Caco-2 (cell line): ENCODE results near the gene UNC79. TPM values are rescaled to one million over a fixed set of nuclear protein-coding genes. Genes with fewer than 3 reads are reported as not detected.

Experiments used
- BruUV-seq: library from RNA; stranded (reverse); fragments of 400-500 nt; replicated peaks from 2 replicates; lab custom pipeline; 2021; lab: Mats Ljungman, UMichigan
- CTCF ChIA-PET: fragments of 300-600 bp; sonication (Branson Sonifier 250); formaldehyde crosslinking; loops from one replicate; lab custom pipeline; 2022; ENCODE audit warnings: antibody characterized with exemption; lab: Charles Lee
- POLR2A ChIA-PET: fragments of 300-600 bp; sonication (Branson Sonifier 250); formaldehyde crosslinking; loops from one replicate; lab custom pipeline; 2022; ENCODE audit warnings: antibody characterized with exemption; lab: Charles Lee
- DNase-seq, 2 experiments: peaks; one replicate each; pipeline versions ENCODE4 v3.0.0 to v3.0.0-alpha.2; 2020 to 2022
- H3K27me3 ChIP-seq: replicated peaks from 2 replicates; pipeline ENCODE4 v1.6.0; 2011; ENCODE audit warnings: low read length; ENCODE audit not compliant: control insufficient read depth, insufficient read depth
- H3K36me3 ChIP-seq: 2 replicates; pipeline ENCODE4 v1.5.1; 2011; ENCODE audit warnings: low read length; ENCODE audit not compliant: control insufficient read depth, insufficient read depth
- H3K4me1 ChIP-seq: fragments of 250-450 bp; sonication (Bioruptor Pico); 2 replicates; pipeline ENCODE4 v1.5.1; 2020; ENCODE audit warnings: mild to moderate bottlenecking
- H3K4me3 ChIP-seq: 2 replicates; pipeline ENCODE4 v1.5.1; 2011; ENCODE audit warnings: low read depth, mild to moderate bottlenecking, control low read depth, low read length
- H3K9me3 ChIP-seq: fragments of 250-450 bp; sonication (Bioruptor Pico); 2 replicates; pipeline ENCODE4 v1.5.1; 2020; ENCODE audit warnings: mild to moderate bottlenecking, moderate library complexity
- H3K27ac Mint-ChIP-seq: one replicate; pipeline ENCODE4 v1.8.0; 2022; ENCODE audit warnings: mixed read lengths; ENCODE audit not compliant: unreplicated experiment
- H3K27me3 Mint-ChIP-seq: one replicate; pipeline ENCODE4 v1.8.0; 2022; ENCODE audit warnings: mixed read lengths; ENCODE audit not compliant: insufficient read depth, unreplicated experiment
- H3K36me3 Mint-ChIP-seq: one replicate; pipeline ENCODE4 v1.8.0; 2022; ENCODE audit warnings: mild to moderate bottlenecking, mixed read lengths; ENCODE audit not compliant: insufficient read depth, unreplicated experiment
- H3K4me1 Mint-ChIP-seq: one replicate; pipeline ENCODE4 v1.8.0; 2022; ENCODE audit warnings: low read depth, mixed read lengths; ENCODE audit not compliant: unreplicated experiment
- H3K4me3 Mint-ChIP-seq: one replicate; pipeline ENCODE4 v1.8.0; 2022; ENCODE audit warnings: mild to moderate bottlenecking, moderate library complexity, mixed read lengths; ENCODE audit not compliant: unreplicated experiment
- H3K9me3 Mint-ChIP-seq: one replicate; pipeline ENCODE4 v1.8.0; 2022; ENCODE audit warnings: mixed read lengths; ENCODE audit not compliant: unreplicated experiment
- intact Hi-C: fragments of 100-400 bp; cut with micrococcal nuclease; formaldehyde crosslinking; loops from one replicate; pipeline ENCODE4 v1.10.0; 2022; ENCODE audit not compliant: unreplicated experiment
- total RNA-seq: library from RNA; stranded (reverse); gene quantifications from 2 replicates; pipeline ENCODE4 v1.2.3, GENCODE V29; 2022
- TF ChIP-seq, protein P1 (sequence below), 2 experiments: fragments of 200-600 bp in 1 of 2; IDR thresholded peaks; 1 replicate in 1 of 2; 2 replicates in 1 of 2; pipeline versions ENCODE4 v1.5.1 to v1.8.0; 2011 to 2022; ENCODE audit warnings: antibody characterized with exemption in 1 of 2, control low read depth in 1 of 2, inconsistent platforms in 1 of 2, low read depth in 1 of 2, low read length in 1 of 2, mild to moderate bottlenecking in 1 of 2, moderate library complexity in 1 of 2; ENCODE audit not compliant: insufficient read depth in 1 of 2, severe bottlenecking in 1 of 2, unreplicated experiment in 1 of 2

UNC79 gene
- total RNA-seq, 1 experiment from 2014 or later = 0.07 TPM

DNA sequence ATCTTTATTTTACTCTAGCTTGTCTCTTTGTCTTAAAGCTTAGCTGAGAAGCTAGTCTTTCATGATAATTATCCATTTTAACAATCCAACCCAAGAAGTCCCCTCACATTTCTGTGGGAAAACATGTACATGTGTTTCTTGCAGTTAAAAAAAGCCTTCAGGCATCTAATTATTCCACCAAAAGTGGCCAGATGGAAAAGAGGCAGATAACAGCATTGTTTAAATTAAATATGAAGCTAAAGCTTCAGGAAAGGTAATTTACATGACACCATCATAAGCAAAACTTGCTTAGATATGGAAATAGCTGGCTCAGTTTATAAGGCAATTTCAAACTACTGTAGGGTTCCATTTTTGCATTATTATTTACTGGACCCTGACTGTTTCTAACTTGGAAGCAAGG is 175.4 kb downstream of the UNC79 start:
- H3K36me3 Mint-ChIP-seq = no peaks in the 10 kb centered on the region
- ChIA-PET CTCF (no interaction called here), POLR2A (no interaction called here)
- H3K36me3 ChIP-seq = no peaks in the 10 kb centered on the region
- no peaks in the 10 kb centered on the region for H3K9me3 ChIP-seq
- no peaks in the 10 kb centered on the region for H3K4me1 Mint-ChIP-seq
- intact Hi-C loops = no loop called here
- peaks cover 8% of the 10 kb centered on the region for H3K27me3 Mint-ChIP-seq
- no peak for DNase-seq
- BruUV-seq = no TSS peak
- no peak overlapping the region for H3K4me3 Mint-ChIP-seq
- TF ChIP-seq, protein P1, sequence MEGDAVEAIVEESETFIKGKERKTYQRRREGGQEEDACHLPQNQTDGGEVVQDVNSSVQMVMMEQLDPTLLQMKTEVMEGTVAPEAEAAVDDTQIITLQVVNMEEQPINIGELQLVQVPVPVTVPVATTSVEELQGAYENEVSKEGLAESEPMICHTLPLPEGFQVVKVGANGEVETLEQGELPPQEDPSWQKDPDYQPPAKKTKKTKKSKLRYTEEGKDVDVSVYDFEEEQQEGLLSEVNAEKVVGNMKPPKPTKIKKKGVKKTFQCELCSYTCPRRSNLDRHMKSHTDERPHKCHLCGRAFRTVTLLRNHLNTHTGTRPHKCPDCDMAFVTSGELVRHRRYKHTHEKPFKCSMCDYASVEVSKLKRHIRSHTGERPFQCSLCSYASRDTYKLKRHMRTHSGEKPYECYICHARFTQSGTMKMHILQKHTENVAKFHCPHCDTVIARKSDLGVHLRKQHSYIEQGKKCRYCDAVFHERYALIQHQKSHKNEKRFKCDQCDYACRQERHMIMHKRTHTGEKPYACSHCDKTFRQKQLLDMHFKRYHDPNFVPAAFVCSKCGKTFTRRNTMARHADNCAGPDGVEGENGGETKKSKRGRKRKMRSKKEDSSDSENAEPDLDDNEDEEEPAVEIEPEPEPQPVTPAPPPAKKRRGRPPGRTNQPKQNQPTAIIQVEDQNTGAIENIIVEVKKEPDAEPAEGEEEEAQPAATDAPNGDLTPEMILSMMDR (IDR thresholded peaks at IDR 0.05; ENCODE audit: insufficient read depth in 1 of 2, low read depth in 1 of 2, low read length in 1 of 2, severe bottlenecking in 1 of 2, unreplicated experiment in 1 of 2) = no peak
- no peaks in the 10 kb centered on the region for H3K9me3 Mint-ChIP-seq
- H3K4me1 ChIP-seq = no peaks in the 10 kb centered on the region
- no peak overlapping the region for H3K27ac Mint-ChIP-seq
- peaks cover 2% of the 10 kb centered on the region for H3K27me3 ChIP-seq
- no peak overlapping the region for H3K4me3 ChIP-seq

DNA sequence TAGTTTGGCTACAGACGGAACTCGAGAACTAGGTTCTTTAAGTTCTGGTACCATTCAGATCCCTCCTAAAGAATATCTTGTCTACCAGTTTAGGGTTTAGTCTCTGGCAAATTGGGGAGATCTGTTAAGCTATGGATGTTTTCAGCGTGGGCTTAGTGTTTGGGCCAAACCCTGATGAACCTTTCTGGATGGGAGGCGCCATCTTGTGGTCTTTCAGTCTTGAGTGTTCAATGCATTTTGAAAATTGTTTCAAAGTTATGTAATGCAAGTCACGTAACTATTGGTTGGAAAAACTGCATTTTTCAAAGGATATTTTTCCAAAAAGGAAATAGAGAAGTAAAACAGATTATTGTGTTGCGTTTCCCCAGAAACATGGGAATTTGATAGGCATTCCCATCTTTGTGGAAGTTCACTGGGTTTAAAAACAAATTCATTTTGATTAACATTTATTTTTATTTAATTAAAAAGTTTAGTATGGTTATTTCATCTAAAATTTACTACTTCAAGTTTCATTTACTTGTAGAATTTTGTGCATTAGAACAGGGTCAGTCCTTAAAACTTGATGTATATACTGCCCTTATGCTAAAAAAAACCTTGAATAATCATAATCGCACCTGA is 188.5 kb downstream of the UNC79 start:
- intact Hi-C loops = loop anchor here (1.0 kb wide), 2 partner anchors 385 to 412 kb away; partner anchors contain the start of genes GON7 and UBR7
- peak; percentile 37 to 45 for DNase-seq
- POLR2A ChIA-PET = no interaction called here

DNA sequence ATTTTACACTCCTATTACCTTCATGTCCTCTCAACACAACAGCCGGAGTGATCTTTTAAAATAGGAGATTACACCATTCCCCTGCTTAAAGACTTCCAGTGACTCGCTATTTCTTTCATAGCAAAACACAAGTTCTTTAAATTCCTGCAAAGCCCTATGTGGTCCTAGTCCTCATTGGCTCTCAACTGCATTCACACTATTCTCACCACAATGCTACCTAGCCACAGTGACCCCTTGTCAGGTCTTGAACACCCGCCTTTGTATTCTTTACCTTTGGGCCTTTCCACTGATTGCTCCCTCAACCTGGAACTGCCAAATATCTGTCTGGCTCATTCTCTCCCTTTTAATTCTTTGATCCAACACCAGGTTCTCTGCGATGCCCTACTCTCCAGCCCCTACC is 197.3 kb downstream of the UNC79 start:
- H3K4me3 ChIP-seq = no peak overlapping the region
- no peak overlapping the region for H3K27ac Mint-ChIP-seq
- no peaks in the 10 kb centered on the region for H3K9me3 ChIP-seq
- H3K36me3 ChIP-seq = no peaks in the 10 kb centered on the region
- TF ChIP-seq, protein P1 (IDR thresholded peaks at IDR 0.05; ENCODE audit: insufficient read depth in 1 of 2, low read depth in 1 of 2, low read length in 1 of 2, severe bottlenecking in 1 of 2, unreplicated experiment in 1 of 2) = no peak
- DNase-seq = no peak
- ChIA-PET POLR2A (no interaction called here), CTCF (no interaction called here)
- H3K4me1 ChIP-seq = no peaks in the 10 kb centered on the region
- intact Hi-C loops = no loop called here
- no peak overlapping the region for H3K4me3 Mint-ChIP-seq
- peaks cover 1% of the 10 kb centered on the region; the same call in 1 of the 2 replicates for H3K27me3 ChIP-seq
- no peaks in the 10 kb centered on the region for H3K9me3 Mint-ChIP-seq
- no peaks in the 10 kb centered on the region for H3K4me1 Mint-ChIP-seq
- peaks cover 30% of the 10 kb centered on the region for H3K27me3 Mint-ChIP-seq
- BruUV-seq = no TSS peak
- H3K36me3 Mint-ChIP-seq = no peaks in the 10 kb centered on the region

More for the DNA sequence above, 188.5 kb downstream of the UNC79 start:
- CTCF ChIA-PET = interaction anchor here (0.6 to 1.3 kb wide), 3 partner anchors 400 to 412 kb away, joined by 3 to 6 read pairs (median 3); partner anchors contain the start of genes GON7 and UBR7
- 0 out of 2 replicates have a peak, but pooled peaks cover 1% of the 10 kb centered on the region for H3K27me3 ChIP-seq
- no peak overlapping the region for H3K4me3 ChIP-seq
- no peaks in the 10 kb centered on the region for H3K4me1 ChIP-seq
- H3K9me3 ChIP-seq = no peaks in the 10 kb centered on the region
- H3K27ac Mint-ChIP-seq = no peak overlapping the region
- TF ChIP-seq, protein P1 (IDR thresholded peaks at IDR 0.05; ENCODE audit: insufficient read depth in 1 of 2, low read depth in 1 of 2, low read length in 1 of 2, severe bottlenecking in 1 of 2, unreplicated experiment in 1 of 2) = peak; percentile 40 to 66
- H3K4me1 Mint-ChIP-seq = no peaks in the 10 kb centered on the region
- no peaks in the 10 kb centered on the region for H3K36me3 ChIP-seq
- no TSS peak for BruUV-seq
- H3K27me3 Mint-ChIP-seq = peaks cover 9% of the 10 kb centered on the region
- no peak overlapping the region for H3K4me3 Mint-ChIP-seq
- H3K9me3 Mint-ChIP-seq = no peaks in the 10 kb centered on the region
- no peaks in the 10 kb centered on the region for H3K36me3 Mint-ChIP-seq
